GM12892 (cell line): ENCODE measurements around the gene IL4I1.

Experiments used
- POLR2A ChIP-seq: IDR thresholded peaks from 2 replicates; pipeline ENCODE4 v1.6.1; 2011; ENCODE audit warnings: low read depth, low read length, control low read depth
- POLR2AphosphoS5 ChIP-seq: IDR thresholded peaks from 2 replicates; pipeline ENCODE4 v1.6.1; 2011; ENCODE audit warnings: low read depth, low read length, control low read depth

DNA sequence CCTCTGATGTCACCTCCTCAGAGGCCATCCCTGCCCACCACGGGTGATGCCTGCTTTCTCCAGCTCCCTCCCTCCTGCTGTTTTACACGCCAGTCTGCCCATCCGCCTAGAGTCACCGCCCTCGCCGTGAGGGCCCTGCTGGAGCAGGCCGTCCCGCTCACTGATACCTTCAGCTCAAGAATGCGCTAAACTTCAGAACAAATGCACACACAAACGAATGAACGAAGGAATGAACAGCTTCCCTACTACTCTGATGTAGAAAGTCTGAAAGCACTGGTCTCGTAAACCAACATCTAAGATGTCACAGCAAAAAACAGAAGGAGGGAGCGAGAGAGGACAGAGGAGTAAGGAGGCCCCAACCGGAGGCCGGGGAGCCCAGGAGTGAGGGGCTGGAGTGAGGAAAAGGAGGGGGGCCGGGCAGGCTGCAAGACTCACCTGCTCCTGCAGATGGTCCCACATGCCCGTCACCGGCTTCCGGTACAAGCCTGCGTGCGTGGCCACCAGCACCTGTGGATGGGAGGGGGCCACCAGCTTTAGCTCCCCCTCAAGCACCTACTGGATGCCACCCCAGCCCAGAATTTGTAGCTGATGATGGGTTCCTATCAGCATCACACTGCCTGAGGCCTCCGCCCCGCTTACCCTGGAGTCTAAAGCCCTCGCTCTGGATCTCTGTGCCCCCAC is 33.3 kb downstream of the IL4I1 start:
- TF ChIP-seq POLR2A (no peak), POLR2AphosphoS5 (no peak)
